Osteocyte (in vitro differentiated cells): ENCODE data around the gene CCL23. TPM values are rescaled to one million over a fixed set of nuclear protein-coding genes. Genes with fewer than 3 reads are reported as not detected.
"Not testable (repeated sequence)": the region's sequence is repeated elsewhere in the genome, so short reads cannot be mapped to it uniquely, and the experiment has no call there.

Source experiments
- DNase-seq: peaks from one replicate; pipeline ENCODE4 v3.0.0; 2021; ENCODE audit warnings: mixed read lengths; ENCODE audit not compliant: unreplicated experiment; ENCODE audit errors: extremely low spot score
- H3K27ac Mint-ChIP-seq: one replicate; pipeline ENCODE4 v1.8.0; 2021; ENCODE audit warnings: mild to moderate bottlenecking, mixed read lengths; ENCODE audit not compliant: unreplicated experiment
- H3K27me3 Mint-ChIP-seq: one replicate; pipeline ENCODE4 v1.8.0; 2021; ENCODE audit warnings: mixed read lengths; ENCODE audit not compliant: unreplicated experiment
- H3K36me3 Mint-ChIP-seq: one replicate; pipeline ENCODE4 v1.8.0; 2021; ENCODE audit warnings: mixed read lengths; ENCODE audit not compliant: unreplicated experiment
- H3K4me1 Mint-ChIP-seq: one replicate; pipeline ENCODE4 v1.8.0; 2021; ENCODE audit warnings: mixed read lengths; ENCODE audit not compliant: unreplicated experiment
- H3K4me3 Mint-ChIP-seq: one replicate; pipeline ENCODE4 v1.8.0; 2021; ENCODE audit warnings: mild to moderate bottlenecking, moderate library complexity, mixed read lengths; ENCODE audit not compliant: unreplicated experiment
- H3K9me3 Mint-ChIP-seq: one replicate; pipeline ENCODE4 v1.8.0; 2021; ENCODE audit warnings: mixed read lengths; ENCODE audit not compliant: unreplicated experiment
- CTCF ChIP-seq: fragments of 200-600 bp; sonication (generic); IDR thresholded peaks from 2 replicates; pipeline ENCODE4 v1.5.0; 2021; ENCODE audit warnings: antibody characterized with exemption, mild to moderate bottlenecking, moderate library complexity
- total RNA-seq: library from RNA; stranded (reverse); gene quantifications from 2 replicates; pipeline ENCODE4 v1.2.1, GENCODE V29; 2021

The CCL23 gene
- total RNA-seq, 1 donor from 2014 or later, result not detected

- no peak overlapping the region for H3K27ac Mint-ChIP-seq
Measured at GRCh38 chr17:36019423-36019822, 1.7 kb upstream of the CCL23 start.

GRCh38 chr17:36016555-36016954 lies 1.2 kb downstream of the CCL23 start:
- Mint-ChIP-seq H3K27me3 (peaks cover 21% of the 10 kb centered on the region), H3K4me3 (no peak overlapping the region), H3K9me3 (peaks cover 4% of the 10 kb centered on the region)

More at GRCh38 chr17:36019423-36019822, 1.7 kb upstream of the CCL23 start:
- Mint-ChIP-seq H3K36me3 (no peaks in the 10 kb centered on the region), H3K4me1 (no peaks in the 10 kb centered on the region), H3K9me3 (no peaks in the 10 kb centered on the region), H3K27me3 (peaks cover 28% of the 10 kb centered on the region), H3K4me3 (no peak overlapping the region)
- no peak for DNase-seq
- TF ChIP-seq CTCF, result no peak

GRCh38 chr17:36015895-36016294 lies 1.9 kb downstream of the CCL23 start:
- not testable (repeated sequence) for H3K4me3 Mint-ChIP-seq, DNase-seq, H3K4me1 Mint-ChIP-seq, H3K27ac Mint-ChIP-seq, H3K36me3 Mint-ChIP-seq, H3K9me3 Mint-ChIP-seq
- peaks cover 17% of the 10 kb centered on the region for H3K27me3 Mint-ChIP-seq

More at GRCh38 chr17:36016555-36016954, 1.2 kb downstream of the CCL23 start:
- H3K4me1 Mint-ChIP-seq, result no peaks in the 10 kb centered on the region
- no peaks in the 10 kb centered on the region for H3K36me3 Mint-ChIP-seq
- no peak overlapping the region for H3K27ac Mint-ChIP-seq
- no peak for DNase-seq
- TF ChIP-seq CTCF, result no peak

- peaks cover 7% of the 10 kb centered on the region for H3K27me3 Mint-ChIP-seq
- H3K4me3 Mint-ChIP-seq, result no peak overlapping the region
Measured at GRCh38 chr17:36014946-36015345, 2.8 kb downstream of the CCL23 start.

GRCh38 chr17:36011201-36011600 lies 6.6 kb downstream of the CCL23 start:
- H3K4me1 Mint-ChIP-seq, result no peaks in the 10 kb centered on the region
- no peak overlapping the region for H3K27ac Mint-ChIP-seq
- H3K36me3 Mint-ChIP-seq, result no peaks in the 10 kb centered on the region
- DNase-seq, result no peak
- TF ChIP-seq CTCF, result no peak
- H3K9me3 Mint-ChIP-seq, result peaks cover 4% of the 10 kb centered on the region
- no peak overlapping the region for H3K4me3 Mint-ChIP-seq
- no peaks in the 10 kb centered on the region for H3K27me3 Mint-ChIP-seq

More at GRCh38 chr17:36014946-36015345, 2.8 kb downstream of the CCL23 start:
- no peak for DNase-seq
- H3K36me3 Mint-ChIP-seq, result no peaks in the 10 kb centered on the region
- no peaks in the 10 kb centered on the region for H3K4me1 Mint-ChIP-seq
- peaks cover 4% of the 10 kb centered on the region for H3K9me3 Mint-ChIP-seq
- TF ChIP-seq CTCF, result no peak
- no peak overlapping the region for H3K27ac Mint-ChIP-seq
